PFSK-1 (cell line): Measurements from ENCODE around the gene RAE1.

ENCODE experiments used
- FOXP2 ChIP-seq: optimal IDR thresholded peaks from 2 replicates; pipeline ENCODE3; 2011; ENCODE audit warnings: borderline replicate concordance, control low read depth, inconsistent platforms; ENCODE audit not compliant: insufficient read depth; ENCODE audit errors: extremely low read length, extremely low read depth
- POLR2AphosphoS5 ChIP-seq: IDR thresholded peaks from 2 replicates; pipeline ENCODE4 v1.6.1; 2012; ENCODE audit warnings: low read depth, mild to moderate bottlenecking, control low read depth, low read length, moderate library complexity
- REST ChIP-seq, 2 experiments: IDR thresholded peaks; 2 replicates each; pipeline versions ENCODE4 v1.6.1 to v1.8.0; 2011 to 2012; ENCODE audit warnings: low read depth in 2 of 2, low read length in 2 of 2, control low read depth in 1 of 2, inconsistent platforms in 1 of 2, mild to moderate bottlenecking in 1 of 2, moderate library complexity in 1 of 2; ENCODE audit not compliant: insufficient read depth in 1 of 2
- SIN3A ChIP-seq: IDR thresholded peaks from 2 replicates; pipeline ENCODE4 v1.6.1; 2012; ENCODE audit warnings: mild to moderate bottlenecking, low read length, moderate library complexity, borderline replicate concordance; ENCODE audit not compliant: insufficient read depth
- TAF1 ChIP-seq: IDR thresholded peaks from 2 replicates; pipeline ENCODE4 v1.6.1; 2012; ENCODE audit warnings: low read length, control low read depth, borderline replicate concordance; ENCODE audit not compliant: insufficient read depth

RAE1 gene

DNA sequence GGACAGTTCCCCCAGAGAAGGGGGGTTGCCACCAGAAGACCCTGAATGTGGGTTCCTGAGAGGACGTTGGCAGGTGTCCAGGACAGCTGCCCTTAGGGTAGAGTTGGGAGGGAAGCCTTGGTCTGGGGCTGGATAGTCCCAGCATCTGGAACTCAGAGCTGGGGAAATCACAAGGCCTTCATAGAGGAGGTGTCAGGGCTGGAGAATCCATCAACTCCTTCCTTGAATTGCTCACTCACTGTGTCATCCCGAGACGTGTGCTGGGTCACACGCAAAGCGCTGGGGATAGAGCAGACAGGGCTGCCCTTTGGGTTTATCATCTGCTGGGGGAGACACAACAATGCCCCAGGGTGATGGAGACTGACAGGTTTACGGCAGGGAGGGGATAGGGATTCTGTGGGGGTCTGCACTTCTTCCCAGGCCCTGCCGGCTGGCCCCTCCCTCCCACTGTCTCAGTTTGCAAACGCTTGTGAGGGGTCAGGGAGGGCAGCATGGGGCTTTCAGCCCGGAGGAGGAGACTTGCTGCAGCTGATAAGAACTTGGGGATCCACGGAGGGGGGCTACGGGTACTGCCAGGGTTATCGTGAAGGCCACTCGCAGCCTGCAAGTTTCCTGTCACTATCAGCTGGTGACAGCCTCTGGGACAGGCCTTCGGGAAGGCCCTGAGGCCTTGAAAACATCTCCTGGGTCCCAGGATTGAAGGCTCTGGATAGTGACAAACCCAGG, 58.8 kb downstream of the RAE1 start:
- TF ChIP-seq REST (IDR thresholded peaks at IDR 0.05; ENCODE audit: insufficient read depth in 1 of 2, low read depth in 2 of 2, low read length in 2 of 2) (no peak), FOXP2 (no peak), SIN3A (no peak), POLR2AphosphoS5 (no peak)

DNA sequence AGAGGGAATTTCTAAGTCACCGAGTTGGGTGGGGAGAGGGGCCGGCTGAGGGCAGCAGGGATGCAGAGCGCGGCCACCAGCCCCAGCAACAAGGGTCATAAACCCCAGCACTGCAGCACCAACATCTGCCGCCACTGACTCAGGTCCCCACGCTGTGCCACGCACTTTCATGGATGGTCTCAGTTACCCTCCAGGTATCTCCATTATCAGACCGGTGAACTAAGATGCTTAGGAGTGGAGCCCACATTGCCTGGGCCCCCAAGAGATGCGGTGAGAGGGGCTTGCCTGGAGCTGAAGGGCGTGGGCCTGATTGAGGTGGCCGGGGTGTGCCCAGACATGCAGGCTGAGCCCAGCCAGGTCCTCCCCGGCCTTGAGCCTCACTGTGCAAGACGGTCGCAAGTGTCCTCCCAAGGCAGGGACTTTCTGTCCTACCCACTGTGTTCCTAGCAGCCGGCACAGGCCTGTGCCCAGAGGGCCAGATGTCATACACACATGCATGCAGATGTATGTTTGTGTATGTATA, 59.4 kb downstream of the RAE1 start:
- TF ChIP-seq FOXP2 (no peak), POLR2AphosphoS5 (no peak), REST (IDR thresholded peaks at IDR 0.05; ENCODE audit: insufficient read depth in 1 of 2, low read depth in 2 of 2, low read length in 2 of 2) (no peak), SIN3A (no peak), TAF1 (no peak)

- TF ChIP-seq TAF1 (no peak), POLR2AphosphoS5 (no peak), FOXP2 (no peak), SIN3A (no peak)
Measured at GRCh38 chr20:57410924-57411323, 59.9 kb downstream of the RAE1 start.

DNA sequence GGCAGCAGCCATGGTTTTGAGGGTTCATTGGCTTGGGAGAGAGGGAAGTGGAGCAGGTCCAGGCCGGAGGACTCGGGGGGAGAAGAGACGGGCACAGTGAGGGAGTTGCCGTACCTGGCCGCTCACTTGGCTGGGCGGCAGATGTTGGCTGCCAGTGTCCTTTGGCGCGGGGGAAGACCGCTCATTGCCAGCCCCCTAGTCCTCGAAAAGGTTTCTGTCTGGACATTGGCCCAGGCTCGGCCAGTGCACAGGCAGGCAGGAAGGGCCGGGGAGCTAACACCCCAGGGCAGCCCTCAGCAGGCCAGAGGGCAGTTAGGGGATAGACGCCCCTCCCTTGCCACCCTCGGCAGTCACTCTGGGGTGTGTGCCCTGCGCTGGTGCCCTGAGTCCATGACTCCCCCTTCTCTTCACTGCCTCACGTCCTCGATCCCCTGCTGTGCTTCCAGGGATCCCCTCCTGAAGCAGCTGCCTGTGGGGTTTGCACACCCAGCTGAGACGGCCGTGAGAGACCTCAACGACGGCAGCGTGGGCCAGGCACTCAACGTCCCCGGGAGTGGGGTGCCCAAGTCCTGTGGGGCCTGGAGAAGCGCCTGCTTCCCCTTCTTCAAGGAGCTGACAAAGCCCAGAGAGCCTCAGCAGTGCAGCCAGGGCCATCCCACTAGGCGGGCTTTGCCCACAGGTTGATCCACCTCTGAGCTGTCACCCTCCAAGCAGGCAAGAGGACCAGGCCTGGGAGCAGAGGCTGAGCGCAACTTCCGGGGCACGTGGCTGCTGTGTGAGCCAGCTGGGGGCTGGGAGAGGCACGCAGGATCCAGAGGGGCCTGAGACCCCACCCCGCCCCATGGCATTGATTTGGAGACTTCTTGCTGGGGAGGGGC, 60.6 kb downstream of the RAE1 start:
- TF ChIP-seq REST (IDR thresholded peaks at IDR 0.05; ENCODE audit: insufficient read depth in 1 of 2, low read depth in 2 of 2, low read length in 2 of 2), result no peak
- TF ChIP-seq POLR2AphosphoS5, result no peak
- TF ChIP-seq FOXP2, result no peak
- TF ChIP-seq SIN3A, result no peak
- no peak for TF ChIP-seq TAF1

DNA sequence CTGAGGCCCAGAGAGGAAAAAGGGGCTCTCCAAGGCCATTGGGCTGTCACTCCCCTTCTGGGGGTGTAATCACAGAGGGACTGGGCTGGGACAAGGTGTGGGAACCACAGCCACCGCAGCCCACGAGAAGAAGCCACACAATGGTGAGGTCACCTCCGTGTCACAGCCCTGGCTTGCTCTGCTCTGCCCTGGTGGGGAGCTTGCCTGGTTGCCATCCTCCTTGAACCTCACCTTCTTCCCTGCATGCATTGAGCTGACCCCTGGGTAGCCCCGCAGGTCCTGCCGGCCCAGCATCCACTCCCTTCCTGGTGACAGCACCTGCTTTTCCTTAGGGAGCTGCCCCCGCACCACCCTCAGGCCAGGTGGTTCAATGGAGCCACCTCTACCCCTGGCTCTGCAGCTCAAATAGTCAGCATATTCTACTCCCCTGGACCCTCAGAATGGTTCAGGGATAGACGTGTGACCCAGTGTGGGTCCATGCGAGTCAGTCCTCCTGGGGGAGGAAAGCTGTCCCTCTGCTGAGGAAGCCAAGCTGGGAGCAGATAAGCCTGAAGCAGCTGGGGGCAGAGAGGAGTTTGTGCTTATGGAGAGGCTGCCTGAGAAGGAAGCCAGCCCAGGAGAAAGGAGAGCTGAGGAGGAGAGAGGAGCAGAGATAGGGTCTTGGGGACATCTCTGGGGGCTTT, 61.4 kb downstream of the RAE1 start:
- no peak for TF ChIP-seq SIN3A
- no peak for TF ChIP-seq REST (IDR thresholded peaks at IDR 0.05; ENCODE audit: insufficient read depth in 1 of 2, low read depth in 2 of 2, low read length in 2 of 2)
- no peak for TF ChIP-seq FOXP2
- no peak for TF ChIP-seq TAF1
- TF ChIP-seq POLR2AphosphoS5, result no peak
